HEK293 (cell line): ENCODE measurements around the gene NUP153.
"Not testable (repeated sequence)": the region's sequence is repeated elsewhere in the genome, so short reads cannot be mapped to it uniquely, and the experiment has no call there.

Experiments
- CTCF ChIA-PET: fragments of 350-600 bp; formaldehyde crosslinking; extraction: SDS; loops from one replicate; lab custom pipeline; 2021; ENCODE audit warnings: antibody characterized with exemption; lab: Yijun Ruan, JAX
- POLR2A ChIA-PET: fragments of 300-600 bp; formaldehyde crosslinking; extraction: SDS; loops from one replicate; lab custom pipeline; 2020; ENCODE audit warnings: antibody characterized with exemption, inconsistent platforms; lab: Yijun Ruan, JAX
- H3K27ac ChIP-seq: fragments of 200-500 bp; sonication (Bioruptor generic); 2 replicates; pipeline ENCODE4 v1.5.1; 2014; ENCODE audit warnings: low read depth, low read length, control low read depth, inconsistent platforms; ENCODE audit errors: extremely low read depth
- H3K36me3 ChIP-seq, 2 experiments: fragments of 200-500 bp in 1 of 2; sonication (Bioruptor generic) in 1 of 2; 1 replicate in 1 of 2; 2 replicates in 1 of 2; pipeline ENCODE4 v1.5.1; 2014 to 2017; ENCODE audit warnings: inconsistent platforms in 2 of 2, low read length in 2 of 2; ENCODE audit not compliant: control insufficient read depth in 2 of 2, insufficient read depth in 1 of 2
- H3K4me1 ChIP-seq: fragments of 200-500 bp; sonication (Bioruptor generic); 2 replicates; pipeline ENCODE4 v1.5.1; 2014; ENCODE audit warnings: mild to moderate bottlenecking, low read length, inconsistent platforms; ENCODE audit not compliant: control insufficient read depth, insufficient read depth
- H3K4me3 ChIP-seq: 2 replicates; pipeline ENCODE4 v1.5.1; 2011; ENCODE audit warnings: low read depth, mild to moderate bottlenecking, control low read depth, low read length, moderate library complexity
- H3K9me3 ChIP-seq: fragments of 200-500 bp; sonication (Bioruptor generic); 2 replicates; pipeline ENCODE4 v1.5.1; 2014; ENCODE audit warnings: low read depth, low read length, inconsistent platforms; ENCODE audit not compliant: control insufficient read depth, insufficient read depth
- EGR2 ChIP-seq: fragments of 450-650 bp; formaldehyde crosslinking; IDR thresholded peaks from 2 replicates; pipeline ENCODE4 v1.5.1; 2016; ENCODE audit warnings: low read depth, missing biosample characterization, missing genetic modification characterization
- GLIS2 ChIP-seq: fragments of 450-650 bp; formaldehyde crosslinking; IDR thresholded peaks from 2 replicates; pipeline ENCODE4 v1.5.1; 2016; ENCODE audit warnings: missing biosample characterization, missing genetic modification characterization
- HOXC10 ChIP-seq: sonication (generic); formaldehyde crosslinking; IDR thresholded peaks from 2 replicates; pipeline ENCODE4 v1.8.1; 2023; ENCODE audit warnings: mild to moderate bottlenecking, missing genetic modification reagents
- IKZF3 ChIP-seq: fragments of 450-650 bp; IDR thresholded peaks from 2 replicates; pipeline ENCODE4 v1.5.0; 2018; ENCODE audit warnings: missing biosample characterization, mild to moderate bottlenecking, missing genetic modification characterization, moderate library complexity
- PRDM1 ChIP-seq: fragments of 450-650 bp; formaldehyde crosslinking; IDR thresholded peaks from 2 replicates; pipeline ENCODE4; 2016; ENCODE audit warnings: missing biosample characterization, missing genetic modification characterization
- RBAK ChIP-seq: fragments of 450-650 bp; formaldehyde crosslinking; IDR thresholded peaks from 2 replicates; pipeline ENCODE4 v1.5.1; 2016; ENCODE audit warnings: missing biosample characterization, missing genetic modification characterization
- SCRT2 ChIP-seq: fragments of 450-650 bp; formaldehyde crosslinking; IDR thresholded peaks from 2 replicates; pipeline ENCODE4 v1.5.1; 2016; ENCODE audit warnings: missing biosample characterization, missing genetic modification characterization
- TCF7L2 ChIP-seq: IDR thresholded peaks from 2 replicates; pipeline ENCODE4 v1.6.1; 2011; ENCODE audit warnings: low read depth, mild to moderate bottlenecking, inconsistent platforms, low read length, moderate library complexity, borderline replicate concordance
- TRIM28 ChIP-seq: IDR thresholded peaks from 2 replicates; pipeline ENCODE4 v1.6.1; 2011; ENCODE audit warnings: low read length, control low read depth, borderline replicate concordance
- YY1 ChIP-seq: fragments of 450-650 bp; formaldehyde crosslinking; IDR thresholded peaks from 2 replicates; pipeline ENCODE4 v1.5.1; 2018; ENCODE audit warnings: missing biosample characterization, missing genetic modification characterization
- ZBTB21 ChIP-seq: fragments of 450-650 bp; formaldehyde crosslinking; IDR thresholded peaks from 2 replicates; pipeline ENCODE4 v1.5.1; 2017; ENCODE audit warnings: missing biosample characterization, missing genetic modification characterization
- ZEB2 ChIP-seq: fragments of 450-650 bp; formaldehyde crosslinking; IDR thresholded peaks from 2 replicates; pipeline ENCODE4 v1.5.1; 2016; ENCODE audit warnings: missing biosample characterization, missing genetic modification characterization
- ZFHX2 ChIP-seq: fragments of 450-650 bp; formaldehyde crosslinking; conservative IDR thresholded peaks from 2 replicates; pipeline ENCODE4 v1.5.1; 2016; ENCODE audit warnings: missing biosample characterization, missing genetic modification characterization
- ZFP37 ChIP-seq: fragments of 450-650 bp; formaldehyde crosslinking; IDR thresholded peaks from 2 replicates; pipeline ENCODE4 v1.5.1; 2016; ENCODE audit warnings: missing biosample characterization, missing genetic modification characterization
- ZNF133 ChIP-seq: fragments of 450-650 bp; formaldehyde crosslinking; IDR thresholded peaks from 2 replicates; pipeline ENCODE4 v1.5.1; 2016; ENCODE audit warnings: missing biosample characterization, missing genetic modification characterization
- ZNF138 ChIP-seq: fragments of 450-650 bp; formaldehyde crosslinking; IDR thresholded peaks from 2 replicates; pipeline ENCODE4 v1.5.1; 2016; ENCODE audit warnings: missing biosample characterization, missing genetic modification characterization, borderline replicate concordance
- ZNF146 ChIP-seq: fragments of 450-650 bp; formaldehyde crosslinking; IDR thresholded peaks from 2 replicates; pipeline ENCODE4 v1.5.1; 2016; ENCODE audit warnings: missing biosample characterization, missing genetic modification characterization
- ZNF202 ChIP-seq: fragments of 450-650 bp; formaldehyde crosslinking; IDR thresholded peaks from 2 replicates; pipeline ENCODE4 v1.5.1; 2016; ENCODE audit warnings: missing biosample characterization, missing genetic modification characterization, borderline replicate concordance
- ZNF248 ChIP-seq: fragments of 450-650 bp; formaldehyde crosslinking; IDR thresholded peaks from 2 replicates; pipeline ENCODE4 v1.5.1; 2017; ENCODE audit warnings: missing biosample characterization, missing genetic modification characterization
- ZNF335 ChIP-seq: fragments of 450-650 bp; formaldehyde crosslinking; conservative IDR thresholded peaks from 2 replicates; pipeline ENCODE4 v1.5.1; 2016; ENCODE audit warnings: missing biosample characterization, missing genetic modification characterization
- ZNF404 ChIP-seq: fragments of 450-650 bp; formaldehyde crosslinking; IDR thresholded peaks from 2 replicates; pipeline ENCODE4 v1.5.1; 2017; ENCODE audit warnings: missing biosample characterization, missing genetic modification characterization
- ZNF426 ChIP-seq: fragments of 450-650 bp; formaldehyde crosslinking; IDR thresholded peaks from 2 replicates; pipeline ENCODE4 v1.5.1; 2017; ENCODE audit warnings: missing biosample characterization, missing genetic modification characterization, mild to moderate bottlenecking, inconsistent platforms, moderate library complexity
- ZNF501 ChIP-seq: fragments of 450-650 bp; formaldehyde crosslinking; IDR thresholded peaks from 2 replicates; pipeline ENCODE4 v1.5.1; 2016; ENCODE audit warnings: missing biosample characterization, missing genetic modification characterization
- ZNF510 ChIP-seq: fragments of 450-650 bp; formaldehyde crosslinking; IDR thresholded peaks from 2 replicates; pipeline ENCODE4 v1.5.1; 2018; ENCODE audit warnings: mild to moderate bottlenecking, missing genetic modification characterization, missing biosample characterization; ENCODE audit not compliant: insufficient replicate concordance
- ZNF549 ChIP-seq: fragments of 450-650 bp; IDR thresholded peaks from 2 replicates; pipeline ENCODE4 v1.5.1; 2018; ENCODE audit warnings: missing biosample characterization, missing genetic modification characterization, mild to moderate bottlenecking, inconsistent platforms, moderate library complexity
- ZNF558 ChIP-seq: fragments of 450-650 bp; formaldehyde crosslinking; IDR thresholded peaks from 2 replicates; pipeline ENCODE4 v1.5.1; 2016; ENCODE audit warnings: missing biosample characterization, missing genetic modification characterization
- ZNF596 ChIP-seq: fragments of 450-650 bp; IDR thresholded peaks from 2 replicates; pipeline ENCODE4 v1.5.0; 2018; ENCODE audit warnings: missing biosample characterization, mild to moderate bottlenecking, missing genetic modification characterization, moderate library complexity
- ZNF610 ChIP-seq: fragments of 450-650 bp; formaldehyde crosslinking; IDR thresholded peaks from 2 replicates; pipeline ENCODE4 v1.5.1; 2016; ENCODE audit warnings: missing biosample characterization, missing genetic modification characterization, borderline replicate concordance
- ZNF621 ChIP-seq: fragments of 450-650 bp; formaldehyde crosslinking; IDR thresholded peaks from 2 replicates; pipeline ENCODE4 v1.5.1; 2017; ENCODE audit warnings: missing biosample characterization, missing genetic modification characterization
- ZNF658 ChIP-seq: fragments of 450-650 bp; formaldehyde crosslinking; IDR thresholded peaks from 2 replicates; pipeline ENCODE4; 2016; ENCODE audit warnings: missing biosample characterization, missing genetic modification characterization
- ZNF664 ChIP-seq: fragments of 450-650 bp; formaldehyde crosslinking; IDR thresholded peaks from 2 replicates; pipeline ENCODE4 v1.5.1; 2016; ENCODE audit warnings: missing biosample characterization, missing genetic modification characterization
- ZNF670 ChIP-seq: fragments of 450-650 bp; formaldehyde crosslinking; IDR thresholded peaks from 2 replicates; pipeline ENCODE4 v1.5.1; 2016; ENCODE audit warnings: missing biosample characterization, missing genetic modification characterization, low read depth
- TF ChIP-seq, protein P1 (sequence below): fragments of 450-650 bp; formaldehyde crosslinking; IDR thresholded peaks from 2 replicates; pipeline ENCODE4 v1.5.1; 2016; ENCODE audit warnings: missing biosample characterization, missing genetic modification characterization, low read depth
- TF ChIP-seq, protein P2 (sequence below): fragments of 450-650 bp; IDR thresholded peaks from 2 replicates; pipeline ENCODE4 v1.5.1; 2018; ENCODE audit warnings: missing biosample characterization, mild to moderate bottlenecking, missing genetic modification characterization

NUP153 gene

DNA sequence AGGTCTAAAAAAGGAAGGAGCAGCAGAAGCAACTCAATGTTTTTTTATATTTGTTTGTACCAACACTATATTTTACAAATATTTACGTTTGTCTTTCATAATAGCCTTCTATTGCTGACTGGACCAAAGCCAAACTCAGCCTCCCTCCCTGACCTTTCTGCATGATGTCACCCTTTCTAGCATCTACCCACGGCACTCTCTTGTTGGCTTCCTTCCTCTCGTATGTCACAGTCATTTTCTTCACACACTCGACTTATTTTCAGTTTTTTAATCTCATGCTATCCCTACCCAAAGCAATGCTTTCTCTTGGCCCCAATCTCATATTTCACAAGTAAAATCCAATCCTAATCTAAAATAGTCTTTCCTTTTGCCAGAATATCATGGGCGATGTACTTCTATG, 122.9 kb downstream of the NUP153 start (continued):
- TF ChIP-seq ZNF138: no peak
- TF ChIP-seq ZNF510 (tag by site-specific recombination): no peak
- no peak for TF ChIP-seq SCRT2 (tag by site-specific recombination)
- no peak for TF ChIP-seq HOXC10
- no peak for TF ChIP-seq YY1 (tag by site-specific recombination)
- no peak for TF ChIP-seq ZNF664 (tag by site-specific recombination)
- no peak for TF ChIP-seq ZNF670 (tag by site-specific recombination)
- no peak for TF ChIP-seq ZNF658
- TF ChIP-seq ZNF146 (tag by site-specific recombination): no peak
- peak; percentile 67; the same call in 1 of the 2 replicates for TF ChIP-seq TRIM28
- TF ChIP-seq, protein P1, sequence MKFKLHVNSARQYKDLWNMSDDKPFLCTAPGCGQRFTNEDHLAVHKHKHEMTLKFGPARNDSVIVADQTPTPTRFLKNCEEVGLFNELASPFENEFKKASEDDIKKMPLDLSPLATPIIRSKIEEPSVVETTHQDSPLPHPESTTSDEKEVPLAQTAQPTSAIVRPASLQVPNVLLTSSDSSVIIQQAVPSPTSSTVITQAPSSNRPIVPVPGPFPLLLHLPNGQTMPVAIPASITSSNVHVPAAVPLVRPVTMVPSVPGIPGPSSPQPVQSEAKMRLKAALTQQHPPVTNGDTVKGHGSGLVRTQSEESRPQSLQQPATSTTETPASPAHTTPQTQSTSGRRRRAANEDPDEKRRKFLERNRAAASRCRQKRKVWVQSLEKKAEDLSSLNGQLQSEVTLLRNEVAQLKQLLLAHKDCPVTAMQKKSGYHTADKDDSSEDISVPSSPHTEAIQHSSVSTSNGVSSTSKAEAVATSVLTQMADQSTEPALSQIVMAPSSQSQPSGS (tag by site-specific recombination): peak; percentile 84
- 0 out of 2 replicates have a peak, but pooled peaks have one; percentile 32 for TF ChIP-seq ZNF335 (tag by site-specific recombination)
- no peak for TF ChIP-seq TCF7L2
- no peak; the same call in 1 of the 2 replicates for TF ChIP-seq ZBTB21
- TF ChIP-seq ZNF549 (tag by site-specific recombination): no peak
- TF ChIP-seq ZEB2 (tag by site-specific recombination): no peak
- TF ChIP-seq ZNF558: no peak
- no peak for TF ChIP-seq ZNF621 (tag by site-specific recombination)
- no peak for TF ChIP-seq ZNF610
- peak; percentile 59 for TF ChIP-seq ZFHX2 (tag by site-specific recombination)
- no peak for TF ChIP-seq ZNF404 (tag by site-specific recombination)
- TF ChIP-seq ZFP37 (tag by site-specific recombination): no peak
- no peak for TF ChIP-seq ZNF501
- TF ChIP-seq ZNF133 (tag by site-specific recombination): no peak

DNA sequence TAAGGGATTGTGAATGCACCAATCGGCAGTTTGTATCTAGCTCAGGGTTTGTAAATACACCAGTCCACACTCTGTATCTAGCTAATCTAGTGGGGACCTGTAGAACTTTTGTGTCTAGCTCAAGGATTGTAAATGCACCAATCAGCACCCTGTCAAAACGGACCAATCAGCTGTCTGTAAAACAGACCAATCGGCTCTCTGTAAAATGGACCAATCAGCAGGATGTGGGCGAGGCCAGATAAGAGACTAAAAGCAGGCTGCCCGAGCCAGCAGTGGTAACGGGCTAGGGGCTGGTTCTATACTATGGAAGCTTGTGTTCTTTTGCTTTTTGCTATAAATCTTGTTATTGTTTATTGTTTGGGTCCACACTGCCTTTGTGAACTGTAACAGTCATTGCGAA, 125.4 kb downstream of the NUP153 start:
- not testable (repeated sequence) for H3K27ac ChIP-seq, H3K4me3 ChIP-seq, H3K9me3 ChIP-seq, H3K36me3 ChIP-seq, H3K4me1 ChIP-seq
- CTCF ChIA-PET: interaction anchor here (0.7 to 1.4 kb wide), 5 partner anchors 223 to 426 kb away, joined by 3 to 6 read pairs (median 3); no protein-coding TSS in a partner anchor
- POLR2A ChIA-PET: interaction anchor here (0.7 kb wide), 1 partner anchor 19 kb away, joined by 8 read pairs; the partner anchor contains the start of gene FAM8A1

DNA sequence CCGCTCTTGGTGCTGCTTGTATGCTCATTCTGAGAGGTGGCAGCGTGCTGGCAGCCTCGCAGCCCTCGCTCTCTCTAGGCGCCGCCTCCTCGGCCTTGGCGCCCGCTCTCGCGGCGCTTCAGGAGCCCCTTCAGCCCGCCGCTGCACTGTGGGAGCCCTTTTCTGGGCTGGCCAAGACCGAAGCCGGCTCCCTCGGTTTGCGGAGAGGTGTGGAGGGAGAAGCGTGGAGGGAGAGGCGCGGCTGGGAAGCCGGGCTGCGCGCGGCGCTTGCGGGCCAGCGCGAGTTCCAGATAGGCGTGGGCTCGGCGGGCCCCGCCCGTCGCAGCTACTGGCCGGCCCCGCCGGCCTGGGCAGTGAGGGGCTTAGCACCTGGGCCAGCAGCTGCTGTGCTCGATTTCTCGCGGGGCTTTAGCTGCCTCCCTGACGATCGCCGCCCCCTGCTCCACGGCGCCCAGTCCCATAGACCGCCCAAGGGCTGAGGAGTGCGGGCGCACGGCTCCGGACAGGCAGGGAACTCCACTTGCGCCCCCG, 126.1 kb downstream of the NUP153 start:
- ChIA-PET POLR2A (no interaction called here), CTCF (interaction anchor here (0.7 to 1.3 kb wide), 4 partner anchors 223 to 423 kb away, joined by 3 to 6 read pairs (median 4); no protein-coding TSS in a partner anchor)
- Histone ChIP-seq H3K4me3 (no peak overlapping the region), H3K9me3 (no peaks in the 10 kb centered on the region), H3K36me3 (no peaks in the 10 kb centered on the region), H3K27ac (no peak overlapping the region), H3K4me1 (peaks cover 2% of the 10 kb centered on the region; the same call in 1 of the 2 replicates)
- TF ChIP-seq EGR2: no peak
- no peak for TF ChIP-seq IKZF3 (tag by site-specific recombination)
- no peak for TF ChIP-seq RBAK (tag by site-specific recombination)
- TF ChIP-seq PRDM1 (tag by site-specific recombination): no peak
- TF ChIP-seq ZNF248: no peak
- TF ChIP-seq, protein P2, sequence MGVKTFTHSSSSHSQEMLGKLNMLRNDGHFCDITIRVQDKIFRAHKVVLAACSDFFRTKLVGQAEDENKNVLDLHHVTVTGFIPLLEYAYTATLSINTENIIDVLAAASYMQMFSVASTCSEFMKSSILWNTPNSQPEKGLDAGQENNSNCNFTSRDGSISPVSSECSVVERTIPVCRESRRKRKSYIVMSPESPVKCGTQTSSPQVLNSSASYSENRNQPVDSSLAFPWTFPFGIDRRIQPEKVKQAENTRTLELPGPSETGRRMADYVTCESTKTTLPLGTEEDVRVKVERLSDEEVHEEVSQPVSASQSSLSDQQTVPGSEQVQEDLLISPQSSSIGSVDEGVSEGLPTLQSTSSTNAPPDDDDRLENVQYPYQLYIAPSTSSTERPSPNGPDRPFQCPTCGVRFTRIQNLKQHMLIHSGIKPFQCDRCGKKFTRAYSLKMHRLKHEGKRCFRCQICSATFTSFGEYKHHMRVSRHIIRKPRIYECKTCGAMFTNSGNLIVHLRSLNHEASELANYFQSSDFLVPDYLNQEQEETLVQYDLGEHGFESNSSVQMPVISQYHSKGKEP: no peak
- no peak for TF ChIP-seq GLIS2
- no peak for TF ChIP-seq ZNF202 (tag by site-specific recombination)
- TF ChIP-seq ZNF596 (tag by site-specific recombination): no peak
- TF ChIP-seq ZNF426 (tag by site-specific recombination): no peak
- TF ChIP-seq ZNF138: no peak
